Measurements from ENCODE around the gene ADA.

- TF ChIP-seq EP300 (conservative IDR thresholded peaks at IDR 0.05; ENCODE audit: poor library complexity, severe bottlenecking) (no peak), CTCF (IDR thresholded peaks at IDR 0.05; ENCODE audit: poor library complexity, severe bottlenecking) (no peak), POLR2AphosphoS5 (IDR thresholded peaks at IDR 0.05) (no peak)
Observed at GRCh38 chr20:44660581-44660980, 9.1 kb upstream of the ADA start.

All from neural cell (in vitro differentiated cells).